SKM-1 treated with dmso at 0.1 percent for 144 hours (cell line): Measurements from ENCODE around the gene ASL.
"Not testable (repeated sequence)": the region's sequence is repeated elsewhere in the genome, so short reads cannot be mapped to it uniquely, and the experiment has no call there.

Experiments used
- DNase-seq: peaks from one replicate; lab custom pipeline; 2025; ENCODE audit not compliant: unreplicated experiment; lab: John Stamatoyannopoulos, UW

Gene ASL

GRCh38 chr7:66072208-66072607 is 3.4 kb upstream of the ASL start:
- DNase-seq: not testable (repeated sequence)

GRCh38 chr7:66076462-66077329 is 1.1 kb downstream of the ASL start:
- DNase-seq: peak; percentile 30

- no peak for DNase-seq
These were observed 2.4 kb downstream of the ASL start for GRCh38 chr7:66078067-66078466.

- no peak for DNase-seq
These were observed 6.5 kb downstream of the ASL start for GRCh38 chr7:66082083-66082482.

- no peak for DNase-seq
These were observed 7.3 kb downstream of the ASL start for GRCh38 chr7:66082886-66083415.

- DNase-seq: no peak
These were observed 8.1 kb downstream of the ASL start for GRCh38 chr7:66083677-66084076.

- no peak for DNase-seq
These were observed 13.5 kb downstream of the ASL start for GRCh38 chr7:66088861-66089838.

- no peak for DNase-seq
These were observed 17.0 kb downstream of the ASL start for GRCh38 chr7:66092654-66093053.

- DNase-seq: no peak
These were observed 19.4 kb downstream of the ASL start for GRCh38 chr7:66095010-66095409.

GRCh38 chr7:66099232-66099550 is 23.6 kb downstream of the ASL start:
- DNase-seq: no peak

GRCh38 chr7:66099551-66100407 is 24.2 kb downstream of the ASL start:
- DNase-seq: peak; percentile 73

- DNase-seq: no peak
These were observed 24.9 kb downstream of the ASL start for GRCh38 chr7:66100408-66101050.

GRCh38 chr7:66102168-66102567 is 26.5 kb downstream of the ASL start:
- not testable (repeated sequence) for DNase-seq

GRCh38 chr7:66103994-66104393 is 28.4 kb downstream of the ASL start:
- not testable (repeated sequence) for DNase-seq

- no peak for DNase-seq
These were observed 29.7 kb downstream of the ASL start for GRCh38 chr7:66105263-66105748.

GRCh38 chr7:66108410-66108809 is 32.8 kb downstream of the ASL start:
- DNase-seq: not testable (repeated sequence)

- DNase-seq: no peak
These were observed 35.2 kb downstream of the ASL start for GRCh38 chr7:66110856-66111255.

- DNase-seq: peak; percentile 72
These were observed 39.4 kb downstream of the ASL start, which contains the start of gene CRCP for GRCh38 chr7:66114743-66115649. Gene CRCP (plus strand): TSS chr7:66114847. CDS start chr7:66114963, 116 bp downstream.
